NCI-H1930 (cell line): Measurements from ENCODE around the gene ZDHHC19.
"Not testable (repeated sequence)": the region's sequence is repeated elsewhere in the genome, so short reads cannot be mapped to it uniquely, and the experiment has no call there.

Experiments
- DNase-seq, 2 experiments: peaks; one replicate each; lab custom pipeline; 2025; lab: John Stamatoyannopoulos, UW

Gene ZDHHC19

GRCh38 chr3:196203846-196204245 lies 7.4 kb downstream of the ZDHHC19 start:
- DNase-seq = no peak

- no peak for DNase-seq
These were observed 8.7 kb downstream of the ZDHHC19 start for GRCh38 chr3:196202516-196202970.

- DNase-seq = no peak
These were observed 12.1 kb downstream of the ZDHHC19 start for GRCh38 chr3:196198771-196199753.

GRCh38 chr3:196198081-196198675 lies 13.0 kb downstream of the ZDHHC19 start:
- no peak for DNase-seq

GRCh38 chr3:196197524-196197923 lies 13.7 kb downstream of the ZDHHC19 start:
- no peak for DNase-seq

GRCh38 chr3:196195664-196196265 lies 15.4 kb downstream of the ZDHHC19 start:
- no peak for DNase-seq

GRCh38 chr3:196194542-196194915 lies 16.7 kb downstream of the ZDHHC19 start:
- DNase-seq = no peak

- no peak for DNase-seq
These were observed 17.3 kb downstream of the ZDHHC19 start for GRCh38 chr3:196193736-196194541.

GRCh38 chr3:196193133-196193735 lies 18.0 kb downstream of the ZDHHC19 start:
- DNase-seq = no peak

- DNase-seq = no peak
These were observed 18.6 kb downstream of the ZDHHC19 start for GRCh38 chr3:196192524-196193051.

GRCh38 chr3:196192036-196192523 lies 19.1 kb downstream of the ZDHHC19 start:
- no peak for DNase-seq

- no peak for DNase-seq
These were observed 21.4 kb downstream of the ZDHHC19 start for GRCh38 chr3:196189566-196190347.

GRCh38 chr3:196186651-196187573 lies 24.3 kb downstream of the ZDHHC19 start:
- no peak for DNase-seq

GRCh38 chr3:196184881-196185280 lies 26.3 kb downstream of the ZDHHC19 start:
- no peak for DNase-seq

GRCh38 chr3:196184169-196184432 lies 27.1 kb downstream of the ZDHHC19 start:
- DNase-seq = not testable (repeated sequence)

GRCh38 chr3:196181127-196181546 lies 30.1 kb downstream of the ZDHHC19 start:
- no peak for DNase-seq

- DNase-seq = no peak
These were observed 30.9 kb downstream of the ZDHHC19 start for GRCh38 chr3:196180346-196180745.

GRCh38 chr3:196179380-196180308 lies 31.6 kb downstream of the ZDHHC19 start:
- DNase-seq = no peak
